ENCODE measurements around the gene TSPAN10. TPM values are rescaled to one million over a fixed set of nuclear protein-coding genes. Genes with fewer than 3 reads are reported as not detected.

Gene TSPAN10
- total RNA-seq, 1 experiment from 2014 or later: 1.2 TPM

DNA sequence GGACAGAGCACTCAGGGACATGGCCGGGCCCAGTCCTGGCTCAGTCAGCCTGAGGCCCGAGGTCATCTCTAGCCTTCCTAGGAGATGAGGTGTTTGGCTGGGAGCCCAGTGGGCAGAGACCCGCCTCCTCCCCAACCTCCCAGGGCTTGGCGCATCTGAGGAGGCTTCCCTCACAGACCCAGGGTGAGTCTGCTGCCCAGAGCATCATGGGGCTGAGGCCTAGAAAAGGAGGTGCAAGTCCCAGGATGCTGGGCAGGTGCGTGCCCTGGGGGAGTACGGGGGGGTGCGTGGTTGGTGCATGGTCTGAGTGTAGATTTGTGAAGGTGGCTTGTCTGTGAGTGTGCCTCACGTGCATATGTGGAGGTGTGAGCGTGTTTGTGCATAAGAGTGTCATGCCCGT is 14.7 kb downstream of the TSPAN10 start:
- no peak overlapping the region for H2BK120ac ChIP-seq (ENCODE audit: low read depth, low read length, poor library complexity, severe bottlenecking)
- no peak overlapping the region for H3K4me2 ChIP-seq (ENCODE audit: insufficient read depth, insufficient read length, low read length)
- no peak overlapping the region for H3K56ac ChIP-seq (ENCODE audit: insufficient read length, low read depth, low read length)
- peaks cover 3% of the 10 kb centered on the region; the same call in 1 of the 2 replicates for H3K4me1 ChIP-seq (ENCODE audit: insufficient read depth, low read length)
- no peak overlapping the region for H3K27ac ChIP-seq (ENCODE audit: insufficient read length, low read depth, low read length)
- Mint-ChIP-seq H3K4me1 (peaks cover 13 to 20% of the 10 kb centered on the region in 2 experiments), H3K27ac (no peak overlapping the region), H3K9me3 (no peaks in the 10 kb centered on the region; a peak in 2 of 5 replicates), H3K36me3 (ENCODE audit: insufficient read depth in 1 of 3, low read depth in 3 of 3) (no peaks in the 10 kb centered on the region), H3K4me3 (peak overlapping the region in 1 of 2 experiments; percentile 18; a peak in 1 of 5 replicates), H3K27me3 (ENCODE audit: low read depth) (peaks cover 2% of the 10 kb centered on the region)
- H3T11ph ChIP-seq (ENCODE audit: low read length): no peak overlapping the region
- no peak overlapping the region for H2BK12ac ChIP-seq (ENCODE audit: insufficient read length, low read depth, low read length)
- no CpG with 5 or more reads among the region's 10 CpGs for WGBS (ENCODE audit: extremely low coverage, insufficient read length, low lambda C conversion rate)
- peak; percentile 32 for DNase-seq
- H2AK5ac ChIP-seq (ENCODE audit: insufficient read length, low read length): no peak overlapping the region
- peaks cover 4% of the 10 kb centered on the region for H3K23me2 ChIP-seq (ENCODE audit: insufficient read length, low read depth, low read length, poor library complexity, severe bottlenecking)
- H4K91ac ChIP-seq (ENCODE audit: insufficient read length, low read depth, low read length): no peak overlapping the region
- H3K4ac ChIP-seq (ENCODE audit: low read depth, low read length): no peak overlapping the region
- H3K79me1 ChIP-seq (ENCODE audit: insufficient read depth, low read depth, low read length, poor library complexity, severe bottlenecking): no peaks in the 10 kb centered on the region
- H4K20me1 ChIP-seq (ENCODE audit: control insufficient read depth, insufficient read depth, insufficient read length): no peaks in the 10 kb centered on the region
- H2BK20ac ChIP-seq (ENCODE audit: low read depth, low read length, poor library complexity, severe bottlenecking): no peak overlapping the region
- H3K14ac ChIP-seq (ENCODE audit: insufficient read depth, low read length): no peak overlapping the region
- H3K27me3 ChIP-seq (ENCODE audit: insufficient read depth, low read length): no peaks in the 10 kb centered on the region; the same call in 1 of the 2 replicates
- no peak overlapping the region for H4K5ac ChIP-seq (ENCODE audit: insufficient read length, low read depth, low read length)
- no peak overlapping the region for H4K8ac ChIP-seq (replicated peaks; ENCODE audit: insufficient read length, low read depth, low read length)
- no peaks in the 10 kb centered on the region for H3K9me3 ChIP-seq (ENCODE audit: control insufficient read depth, low read depth, low read length)
- no peak overlapping the region for H3K9ac ChIP-seq (ENCODE audit: extremely low read depth, insufficient read length, low read length)
- no peaks in the 10 kb centered on the region for H3K79me2 ChIP-seq (ENCODE audit: insufficient read depth, low read length)
- no peak overlapping the region for H2BK15ac ChIP-seq (ENCODE audit: low read depth, low read length)
- no peak overlapping the region for H2BK5ac ChIP-seq (ENCODE audit: insufficient read length, low read length)
- H3K18ac ChIP-seq (ENCODE audit: insufficient read length, low read depth, low read length): no peak overlapping the region
- no peak overlapping the region for H3K23ac ChIP-seq (ENCODE audit: insufficient read length, low read depth, low read length)
- H2AFZ ChIP-seq (ENCODE audit: low read length): no peak overlapping the region
- TF ChIP-seq, protein P1, sequence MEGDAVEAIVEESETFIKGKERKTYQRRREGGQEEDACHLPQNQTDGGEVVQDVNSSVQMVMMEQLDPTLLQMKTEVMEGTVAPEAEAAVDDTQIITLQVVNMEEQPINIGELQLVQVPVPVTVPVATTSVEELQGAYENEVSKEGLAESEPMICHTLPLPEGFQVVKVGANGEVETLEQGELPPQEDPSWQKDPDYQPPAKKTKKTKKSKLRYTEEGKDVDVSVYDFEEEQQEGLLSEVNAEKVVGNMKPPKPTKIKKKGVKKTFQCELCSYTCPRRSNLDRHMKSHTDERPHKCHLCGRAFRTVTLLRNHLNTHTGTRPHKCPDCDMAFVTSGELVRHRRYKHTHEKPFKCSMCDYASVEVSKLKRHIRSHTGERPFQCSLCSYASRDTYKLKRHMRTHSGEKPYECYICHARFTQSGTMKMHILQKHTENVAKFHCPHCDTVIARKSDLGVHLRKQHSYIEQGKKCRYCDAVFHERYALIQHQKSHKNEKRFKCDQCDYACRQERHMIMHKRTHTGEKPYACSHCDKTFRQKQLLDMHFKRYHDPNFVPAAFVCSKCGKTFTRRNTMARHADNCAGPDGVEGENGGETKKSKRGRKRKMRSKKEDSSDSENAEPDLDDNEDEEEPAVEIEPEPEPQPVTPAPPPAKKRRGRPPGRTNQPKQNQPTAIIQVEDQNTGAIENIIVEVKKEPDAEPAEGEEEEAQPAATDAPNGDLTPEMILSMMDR (conservative IDR thresholded peaks at IDR 0.05): no peak

Measured in H9 (cell line).